Endometrium (tissue), 2 donors: ENCODE measurements around the gene CTAG2.
"Not testable (repeated sequence)": the region's sequence is repeated elsewhere in the genome, so short reads cannot be mapped to it uniquely, and the experiment has no call there.

Experiments used
- FAIRE-seq: peaks from 2 replicates; lab custom pipeline; 2012; peaks lifted over from hg19 to GRCh38; lab: Jason Lieb, UNC
- donor health status: control.
- donor health status: control.

CTAG2 gene

GRCh38 chrX:154645745-154646378 lies 7.5 kb downstream of the CTAG2 start:
- FAIRE-seq: not testable (repeated sequence)

- FAIRE-seq: not testable (repeated sequence)
Measured at GRCh38 chrX:154643708-154644107, 9.7 kb downstream of the CTAG2 start.

- not testable (repeated sequence) for FAIRE-seq
Measured at GRCh38 chrX:154641740-154642139, 11.6 kb downstream of the CTAG2 start.

- not testable (repeated sequence) for FAIRE-seq
Measured at GRCh38 chrX:154633661-154634060, 19.7 kb downstream of the CTAG2 start.

- not testable (repeated sequence) for FAIRE-seq
Measured at GRCh38 chrX:154630949-154631348, 22.4 kb downstream of the CTAG2 start.

- FAIRE-seq: not testable (repeated sequence)
Measured at GRCh38 chrX:154628960-154629359, 24.4 kb downstream of the CTAG2 start.

GRCh38 chrX:154620767-154621414 lies 32.5 kb downstream of the CTAG2 start:
- not testable (repeated sequence) for FAIRE-seq

- not testable (repeated sequence) for FAIRE-seq
Measured at GRCh38 chrX:154619182-154619581, 34.2 kb downstream of the CTAG2 start, which contains the start of gene CTAG1B. TSS of gene CTAG1B (minus strand) at chrX:154619282. CDS start at chrX:154619218, 64 bp downstream.

GRCh38 chrX:154613586-154613985 lies 39.8 kb downstream of the CTAG2 start:
- FAIRE-seq: not testable (repeated sequence)

- not testable (repeated sequence) for FAIRE-seq
Measured at GRCh38 chrX:154611146-154611545, 42.2 kb downstream of the CTAG2 start.

- FAIRE-seq: not testable (repeated sequence)
Measured at GRCh38 chrX:154608823-154609222, 44.6 kb downstream of the CTAG2 start.

- not testable (repeated sequence) for FAIRE-seq
Measured at GRCh38 chrX:154607976-154608375, 45.4 kb downstream of the CTAG2 start.

- no peak for FAIRE-seq
Measured at GRCh38 chrX:154607370-154607769, 46.0 kb downstream of the CTAG2 start.

- FAIRE-seq: no peak
Measured at GRCh38 chrX:154605566-154605965, 47.8 kb downstream of the CTAG2 start.

- no peak for FAIRE-seq
Measured at GRCh38 chrX:154603438-154604430, 49.6 kb downstream of the CTAG2 start.

GRCh38 chrX:154602766-154603437 lies 50.5 kb downstream of the CTAG2 start:
- no peak for FAIRE-seq

- no peak for FAIRE-seq
Measured at GRCh38 chrX:154602226-154602625, 51.2 kb downstream of the CTAG2 start.
